NCI-H1436 (cell line): ENCODE measurements around the gene SPATA24.
A peak's percentile ranks its signal among the peaks of the same experiment; 100 is the strongest.
"Not testable (repeated sequence)": the region's sequence is repeated elsewhere in the genome, so short reads cannot be mapped to it uniquely, and the experiment has no call there.

ENCODE experiments used
- DNase-seq: peaks from one replicate; lab custom pipeline; 2025; lab: John Stamatoyannopoulos, UW

The SPATA24 gene

DNA sequence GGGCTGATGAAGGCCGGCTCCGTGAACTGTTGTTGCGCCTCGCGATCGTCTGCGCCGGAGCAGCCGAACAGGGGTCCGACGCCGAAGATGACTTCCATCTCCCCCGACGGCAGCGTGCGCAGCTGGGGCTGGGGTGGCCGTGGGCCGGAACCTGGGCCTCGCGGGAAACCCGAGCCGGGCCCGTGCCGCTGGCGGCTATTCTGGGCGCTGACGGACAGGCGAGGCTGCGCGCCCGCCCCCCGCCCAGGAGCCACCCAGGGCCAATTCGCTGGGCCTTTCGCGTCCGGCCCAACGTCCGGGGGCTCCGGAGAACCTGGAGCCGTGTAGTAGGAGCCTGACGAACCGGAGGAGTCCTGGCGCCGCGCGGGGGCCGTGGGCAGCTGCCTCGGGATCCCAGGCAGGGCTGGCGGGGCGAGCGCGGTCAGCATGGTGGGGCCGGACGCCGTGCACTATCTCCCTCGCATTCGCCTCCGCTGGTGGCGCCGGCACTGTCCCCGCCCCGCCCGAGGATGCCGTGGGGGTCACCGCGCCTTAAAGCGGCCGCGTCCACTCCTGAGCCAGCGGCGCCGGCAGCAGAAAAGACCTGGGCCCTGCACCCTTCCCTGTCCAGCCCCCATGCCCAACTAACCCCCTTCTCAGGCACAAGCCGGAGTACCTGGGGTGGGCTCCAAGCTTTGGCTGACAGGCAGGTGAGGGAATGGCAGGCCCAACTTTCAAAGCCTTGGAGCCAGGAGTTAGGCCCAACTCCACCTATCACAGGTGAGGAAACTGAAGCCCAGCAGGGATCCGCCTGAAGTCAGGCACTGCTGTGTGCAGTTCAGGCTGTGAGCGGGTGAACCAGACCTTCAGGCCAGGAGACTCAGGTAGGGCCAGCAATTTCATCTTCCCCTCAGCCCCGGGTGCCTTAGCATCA lies 9.0 kb downstream of the SPATA24 start, which contains the start of gene PROB1:
Gene PROB1, minus strand, starts transcription at position 451 of the 913 bp plus-strand sequence. Its CDS starts 23 bp downstream, at position 428.
- DNase-seq = no peak

DNA sequence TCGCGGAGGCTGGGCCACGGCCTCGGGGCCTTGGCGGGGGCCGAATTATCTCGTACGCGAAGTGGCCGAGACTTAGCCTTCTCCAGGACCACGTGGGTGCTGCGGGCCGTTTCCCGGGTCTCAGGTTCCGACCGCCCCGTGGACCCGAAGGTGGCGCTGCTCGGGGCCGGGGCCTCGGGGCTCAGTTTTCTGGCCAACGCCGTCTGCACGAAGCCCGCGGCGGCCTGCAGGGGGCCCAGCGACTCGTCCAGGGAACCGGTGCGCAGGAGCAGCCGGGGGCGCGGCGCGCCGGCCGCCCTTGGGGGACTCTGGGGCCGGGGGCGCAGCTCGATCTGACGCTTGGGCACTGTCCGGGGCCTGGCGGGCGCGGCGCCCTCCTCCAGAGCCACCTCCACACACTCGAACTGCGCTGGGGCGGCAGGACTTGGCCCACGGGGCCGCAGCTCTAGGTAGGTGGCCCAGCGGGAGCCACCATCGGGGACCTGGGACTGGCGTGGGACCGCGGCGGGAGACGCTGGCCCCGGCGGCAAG lies 9.7 kb downstream of the SPATA24 start:
- no peak for DNase-seq

DNA sequence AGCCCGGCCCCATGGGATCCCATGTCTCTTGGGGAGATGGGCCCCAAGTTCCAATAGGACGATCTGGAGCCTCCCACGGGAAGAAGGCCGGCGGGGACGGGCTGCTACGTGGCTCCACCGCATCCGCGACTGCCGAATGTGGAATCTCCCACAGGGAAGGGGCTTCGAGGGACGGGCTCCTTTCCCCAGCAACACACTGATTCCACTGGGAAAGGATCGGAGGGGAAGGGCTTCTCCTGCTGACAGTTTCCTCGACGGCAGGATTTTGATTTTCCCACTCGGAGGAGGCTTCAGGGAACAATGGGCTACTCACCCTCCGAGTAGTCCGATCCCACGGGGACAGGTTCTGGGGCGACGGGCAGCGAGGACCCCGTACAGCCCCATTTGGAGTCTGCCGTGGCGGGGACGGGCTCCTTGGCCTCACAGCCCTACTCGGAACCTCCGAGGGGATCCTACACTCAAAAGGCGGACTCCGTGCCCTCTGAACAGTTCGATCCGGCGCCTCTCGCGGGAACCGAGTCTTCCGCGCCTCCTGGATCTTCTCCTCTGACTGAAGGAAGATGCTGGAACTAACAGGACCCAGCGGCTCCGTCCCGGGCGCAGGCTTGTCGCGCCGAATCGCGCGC lies 10.3 kb downstream of the SPATA24 start:
- DNase-seq = no peak

DNA sequence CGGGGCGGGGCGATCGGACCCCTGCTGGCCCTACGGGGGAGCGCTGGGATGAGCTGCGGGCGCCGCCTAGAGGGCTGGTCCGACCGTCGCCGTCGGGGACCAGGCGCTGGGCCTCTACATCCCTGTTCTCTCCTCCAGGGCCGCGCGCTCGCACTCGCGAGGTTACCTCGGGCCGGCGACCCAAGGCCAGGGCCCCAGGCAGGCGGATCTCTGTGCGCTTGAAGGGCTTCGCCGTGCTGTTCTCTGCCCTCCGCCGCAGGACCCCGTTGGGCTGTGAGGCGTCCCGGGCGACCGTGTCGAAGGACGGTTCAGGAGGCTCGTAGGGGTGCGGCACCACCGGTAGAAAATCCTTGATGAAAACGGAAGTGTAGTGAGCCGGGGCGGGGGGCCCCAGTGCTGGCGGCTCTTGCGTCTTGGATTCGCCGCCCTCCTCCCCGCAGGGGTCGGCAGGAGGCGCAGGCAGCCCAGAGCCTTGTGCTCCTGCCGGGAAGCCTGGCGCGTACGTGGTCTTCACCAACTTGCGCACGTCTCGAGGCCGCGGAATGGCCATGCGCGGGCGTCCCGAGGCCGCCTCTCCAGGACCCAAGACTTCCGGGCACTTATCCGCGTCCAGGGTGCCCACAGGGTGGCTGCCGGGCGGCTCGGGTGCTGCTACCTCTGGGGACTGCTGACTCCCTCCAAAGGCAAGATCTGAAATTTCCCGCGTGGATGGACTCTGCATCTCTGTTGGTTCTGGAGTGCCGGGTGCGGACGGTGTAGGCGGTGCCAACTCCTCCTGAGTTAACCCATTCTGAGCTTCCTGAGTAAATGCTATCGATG lies 11.0 kb downstream of the SPATA24 start:
- DNase-seq = peak; percentile 52

DNA sequence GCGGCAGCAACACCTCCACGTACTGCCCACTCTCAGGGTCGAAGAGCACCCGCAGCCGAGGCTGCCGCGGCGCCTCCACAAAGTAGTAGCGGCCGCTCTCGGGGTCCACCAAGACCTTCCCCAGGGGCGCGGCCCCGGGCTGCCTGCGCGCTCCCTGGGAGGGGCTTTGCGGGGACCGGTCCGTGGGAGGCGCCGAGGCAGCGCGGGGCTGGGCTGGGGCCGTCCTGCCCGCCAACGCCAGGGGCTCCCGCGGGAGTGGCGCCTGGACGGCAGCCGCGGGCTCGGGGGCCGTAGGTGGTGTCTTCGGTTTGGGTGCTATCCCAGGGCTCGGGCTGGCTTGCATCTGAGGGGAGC lies 11.6 kb downstream of the SPATA24 start:
- no peak for DNase-seq

DNA sequence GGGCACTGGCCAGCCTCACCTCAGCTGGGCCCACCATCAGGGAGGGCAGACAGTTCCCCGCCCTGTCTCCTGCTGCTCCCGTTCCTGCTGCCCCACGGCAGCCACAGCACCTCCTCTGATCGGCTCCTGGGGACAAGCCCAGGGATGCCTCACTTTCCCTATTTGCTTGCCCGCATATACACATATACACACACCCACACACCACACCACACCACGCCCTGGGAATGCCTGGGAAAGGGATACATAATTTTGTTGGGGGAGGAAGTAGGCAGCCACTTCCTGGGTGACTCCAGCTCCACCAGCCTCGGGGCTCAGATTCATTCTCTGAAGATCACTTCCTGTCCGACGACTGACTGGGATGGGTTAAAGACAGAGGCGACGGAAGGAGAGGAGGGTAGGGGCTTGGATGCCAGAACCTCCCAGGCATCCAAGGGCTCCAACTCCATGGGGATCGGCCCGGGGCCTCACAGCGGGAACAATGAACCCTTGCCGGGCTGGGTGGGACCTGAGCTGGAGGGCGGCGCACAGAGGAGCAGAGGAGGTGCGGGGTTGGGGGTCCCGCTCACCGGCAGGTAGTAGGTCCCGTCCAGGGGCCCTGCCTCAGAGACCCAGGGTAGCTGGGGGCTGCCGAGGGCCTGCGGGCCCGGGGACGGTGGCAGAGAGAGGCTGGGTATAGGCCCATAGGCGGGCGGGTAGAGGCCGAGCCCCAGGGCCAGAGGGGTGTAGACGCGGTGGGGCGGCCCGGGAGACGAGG lies 12.1 kb downstream of the SPATA24 start:
- DNase-seq = no peak

DNA sequence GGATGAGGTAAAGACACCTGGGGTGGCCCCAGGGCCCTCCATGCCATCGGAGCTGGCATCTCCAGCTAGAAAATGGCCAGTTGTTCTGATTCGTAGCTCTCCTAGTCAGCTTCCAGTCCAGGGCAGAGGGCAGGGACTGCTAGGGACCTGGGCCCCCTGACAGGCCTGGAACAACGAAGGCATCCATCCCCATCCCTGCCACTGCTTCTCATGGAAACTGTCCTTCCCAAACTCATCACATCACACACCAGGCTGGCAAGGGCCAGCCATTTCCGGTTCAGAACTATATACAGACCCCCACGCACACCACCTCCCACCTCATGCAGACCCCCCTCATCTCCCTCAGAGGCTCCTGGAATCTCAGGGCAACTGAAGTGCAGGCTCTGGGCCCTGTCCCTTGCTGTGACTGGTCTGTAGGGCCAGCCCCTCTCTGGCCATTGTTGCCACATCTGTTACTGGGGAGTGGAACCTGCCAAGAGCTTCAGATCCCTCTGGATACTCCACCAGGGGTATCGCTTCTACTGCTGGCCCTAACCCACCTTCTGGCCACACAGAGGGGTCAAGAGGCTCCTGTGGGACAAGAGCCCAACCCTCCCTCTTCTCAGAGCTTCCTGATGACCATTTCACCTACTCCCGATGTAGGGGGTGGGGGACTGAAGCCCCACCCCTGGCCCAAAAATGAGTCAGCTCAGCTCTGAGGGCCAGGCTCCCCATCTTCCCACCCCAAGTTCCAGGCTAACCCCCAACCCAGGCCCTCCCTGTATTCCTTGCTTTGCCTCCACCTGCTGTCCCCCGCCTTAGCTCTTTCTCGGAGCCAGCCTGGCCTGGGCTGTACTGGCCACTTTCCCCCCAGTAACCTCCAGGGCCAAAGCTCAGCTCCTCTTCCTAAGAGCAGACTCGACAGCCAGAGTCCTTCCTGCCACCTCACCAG lies 13.0 kb downstream of the SPATA24 start:
- DNase-seq = no peak

DNA sequence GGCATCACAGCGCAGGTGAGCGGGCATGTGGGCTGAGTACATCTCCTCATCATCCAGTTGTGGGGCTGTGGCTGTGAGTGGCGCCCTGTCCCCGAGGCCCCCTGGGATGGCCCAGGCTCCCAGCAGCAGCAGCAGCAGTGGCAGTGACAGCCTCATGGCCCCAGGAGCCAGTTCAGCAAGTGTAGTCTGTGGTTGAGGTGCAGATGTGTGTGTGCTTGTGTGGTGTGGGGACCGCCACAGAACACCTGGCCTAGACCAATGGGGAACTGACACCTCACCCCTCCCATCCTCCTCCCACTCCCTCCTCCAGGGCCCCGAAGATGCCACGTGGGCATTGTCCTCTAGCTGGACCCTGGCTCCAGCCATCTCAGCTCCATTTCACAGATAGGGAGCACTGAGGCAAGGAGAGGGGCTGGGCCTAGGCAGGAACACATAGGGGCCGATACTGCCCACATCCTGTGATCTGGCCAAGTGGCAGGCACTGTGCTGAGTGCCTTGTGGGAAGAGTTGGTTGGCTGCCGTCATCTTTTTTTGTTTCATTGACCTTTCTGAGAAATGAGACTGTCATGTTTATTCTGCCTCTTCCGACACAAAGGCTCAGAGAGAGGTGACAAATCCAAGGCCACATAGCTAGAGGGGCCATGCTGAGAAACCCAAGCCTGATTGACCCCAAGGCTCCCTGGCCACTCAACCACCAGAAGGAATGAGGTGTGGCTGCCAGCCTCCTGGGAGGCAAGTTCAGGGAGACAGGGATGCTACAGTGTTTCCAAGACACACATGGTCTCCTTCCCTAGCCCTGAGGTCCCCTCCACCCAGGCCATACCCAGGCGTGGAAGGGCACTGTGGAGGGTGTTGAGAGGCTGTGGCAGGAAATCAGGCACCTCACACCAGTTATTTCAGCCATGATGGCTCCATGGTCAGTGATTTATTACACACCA lies 13.9 kb downstream of the SPATA24 start, which contains the start of gene MZB1:
Gene MZB1, minus strand, starts transcription at position 213 of the 938 bp plus-strand sequence. Its CDS starts 57 bp downstream, at position 156.
- no peak for DNase-seq

DNA sequence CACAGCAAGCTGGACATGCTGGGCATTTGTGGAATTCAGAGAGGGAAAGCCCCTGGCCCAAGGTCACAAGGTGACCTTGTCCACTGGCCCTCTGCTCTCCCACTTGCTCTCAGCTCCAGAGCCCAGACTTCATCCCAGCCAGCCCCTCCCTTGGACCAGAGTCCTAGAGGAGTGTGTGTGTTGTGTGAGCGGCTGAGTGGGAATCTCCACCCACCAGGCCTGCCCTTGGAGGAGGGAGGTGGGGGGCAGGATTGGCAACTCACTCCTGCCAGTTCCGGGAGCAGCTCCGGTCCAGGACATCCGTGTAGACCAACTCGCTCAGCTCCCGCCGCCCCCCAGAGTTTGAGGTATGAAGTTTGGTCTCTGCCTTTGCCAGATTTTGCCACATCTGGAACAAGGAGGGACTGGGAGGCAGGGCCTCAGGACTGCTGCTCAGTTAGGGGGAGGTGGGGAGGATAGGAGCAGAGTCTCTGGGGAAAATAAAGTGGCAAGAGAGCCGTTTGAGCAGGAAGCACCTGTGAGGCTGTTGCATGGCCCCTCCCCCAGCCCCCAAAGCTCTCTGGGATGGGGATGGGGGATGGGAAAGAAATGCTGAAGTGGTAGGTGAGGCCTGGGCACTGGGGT lies 15.6 kb downstream of the SPATA24 start:
- peak; percentile 77 for DNase-seq

DNA sequence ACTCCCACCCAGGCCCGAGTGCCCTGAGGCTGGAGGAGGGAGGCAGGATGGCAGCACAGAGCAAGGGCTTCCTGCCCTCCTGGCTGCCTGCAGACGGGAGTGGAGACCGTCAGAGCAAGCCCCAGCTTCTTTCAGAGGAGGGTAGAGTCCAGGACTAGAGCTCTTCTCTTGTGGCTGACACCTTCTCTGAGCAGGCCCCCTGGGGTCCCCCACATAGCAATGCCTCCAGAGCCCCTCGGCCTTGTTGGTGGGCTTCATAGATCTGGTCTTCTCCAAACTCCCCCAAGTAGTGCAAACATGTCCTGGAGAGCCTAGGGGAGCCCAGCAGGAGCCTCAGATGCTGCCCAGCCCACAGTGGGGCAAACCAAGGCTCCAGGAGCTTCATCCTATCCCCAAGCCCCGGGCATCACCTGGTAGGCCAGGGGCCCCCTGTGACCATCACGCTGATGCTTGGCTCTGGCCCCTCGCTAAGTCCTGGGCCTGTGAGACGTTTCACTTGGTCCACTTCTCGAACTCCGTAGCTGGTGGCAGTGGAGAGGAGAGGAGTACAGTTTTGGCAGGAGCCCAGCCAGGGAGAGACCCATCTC lies 16.2 kb downstream of the SPATA24 start:
- no peak for DNase-seq

DNA sequence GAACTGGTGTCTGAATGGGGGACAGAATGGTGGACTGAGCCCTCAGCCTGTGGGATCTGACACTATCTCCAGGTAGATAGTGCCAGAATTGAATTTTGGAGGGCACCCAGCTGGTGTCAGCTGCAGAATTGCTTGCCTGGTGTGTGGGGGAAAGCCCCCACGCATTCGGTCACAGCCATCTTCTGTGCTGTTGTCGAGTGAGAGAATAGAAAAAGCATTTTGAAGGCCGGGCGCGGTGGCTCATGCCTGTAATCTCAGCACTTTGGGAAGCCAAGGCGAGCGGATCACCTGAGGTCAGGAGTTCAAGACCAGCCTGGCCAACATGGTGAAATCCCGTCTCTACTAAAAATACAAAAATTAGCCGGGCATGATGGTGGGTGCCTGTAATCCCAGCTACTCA lies 16.9 kb downstream of the SPATA24 start:
- not testable (repeated sequence) for DNase-seq

DNA sequence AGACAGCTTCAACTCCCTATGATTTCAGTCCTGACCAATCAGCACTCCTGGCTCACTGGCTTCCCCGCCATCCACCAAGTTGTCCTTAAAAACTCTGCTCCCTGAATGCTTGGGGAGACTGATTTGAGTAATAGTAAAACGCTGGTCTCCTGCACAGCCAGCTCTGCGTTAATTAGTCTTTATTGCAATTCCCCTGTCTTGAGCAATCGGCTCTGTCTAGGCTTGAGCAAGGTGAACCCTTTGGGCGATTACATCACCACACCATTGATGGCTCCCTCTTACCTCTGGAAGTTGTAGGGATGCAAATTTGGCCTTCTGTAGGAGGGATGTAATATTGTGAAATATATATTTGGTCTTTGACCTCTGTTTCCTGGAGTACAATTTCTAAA lies 17.8 kb downstream of the SPATA24 start:
- DNase-seq = no peak

DNA sequence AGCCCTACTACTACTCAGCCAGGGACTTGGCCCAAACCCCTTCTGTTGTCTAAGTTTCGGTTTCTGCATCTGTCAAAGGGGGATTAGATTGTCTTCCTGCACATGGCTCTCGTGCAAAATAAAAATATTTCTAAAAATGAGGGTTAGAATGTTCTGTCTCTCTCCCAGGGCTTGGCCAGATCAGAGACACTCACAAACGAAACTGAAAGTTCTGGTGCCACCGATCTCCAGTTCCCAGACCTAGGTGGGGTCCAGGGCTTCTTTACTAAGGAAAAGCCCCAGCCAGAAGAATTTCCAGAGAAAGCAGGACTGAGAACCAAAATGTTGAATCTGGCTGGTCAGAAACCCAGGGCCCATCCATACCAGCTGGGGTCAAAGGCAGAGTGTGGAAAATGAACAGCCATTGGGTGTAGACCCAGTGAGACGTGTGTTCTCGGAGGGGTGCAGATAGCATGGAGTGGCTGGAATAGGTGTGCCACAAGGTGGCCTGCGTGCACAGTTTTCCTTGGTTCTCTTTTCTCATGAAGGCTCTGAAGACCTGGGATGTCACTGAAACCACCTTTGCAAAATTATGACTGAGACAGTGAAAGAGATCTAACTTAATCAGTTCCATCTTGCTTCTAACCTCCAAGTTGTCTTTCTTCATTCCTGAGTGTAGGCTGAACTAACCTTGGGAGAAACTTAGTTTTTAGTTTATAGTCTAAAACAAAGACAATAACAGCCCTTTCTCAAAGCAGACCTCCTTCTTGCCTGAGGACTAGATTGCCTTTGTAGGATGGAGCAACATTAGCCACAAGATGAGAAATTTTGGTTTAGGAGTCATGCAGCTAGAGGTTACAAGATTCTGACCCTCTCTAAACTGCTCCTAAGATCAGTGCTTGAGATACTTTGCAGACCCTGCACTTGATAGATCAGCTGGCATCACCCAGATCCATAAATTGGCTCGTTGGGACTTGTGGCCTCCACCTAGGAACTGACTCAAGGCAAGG lies 18.5 kb downstream of the SPATA24 start:
- no peak for DNase-seq

DNA sequence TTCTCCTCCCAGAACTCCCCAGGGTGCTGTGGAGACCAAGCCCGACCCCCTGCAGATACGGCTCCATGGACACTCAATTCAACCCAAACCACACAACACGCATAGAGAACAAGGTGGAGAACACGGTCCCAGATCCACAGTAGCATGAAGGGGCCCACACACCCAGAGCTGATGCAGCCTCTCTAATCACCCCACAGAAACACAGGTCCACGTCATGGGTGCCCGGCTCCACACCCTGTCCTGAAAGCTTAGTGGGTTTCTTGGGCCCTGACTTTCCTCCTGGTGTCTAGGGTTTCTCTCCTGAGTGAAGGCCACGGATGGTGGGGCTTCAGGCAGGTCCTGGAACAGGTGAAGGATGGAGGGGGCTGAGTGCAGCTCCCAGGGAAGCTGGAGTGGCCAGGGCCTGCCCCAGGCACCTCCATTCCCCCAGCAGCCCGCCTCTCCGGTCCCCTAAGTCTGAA lies 19.3 kb downstream of the SPATA24 start:
- no peak for DNase-seq

DNA sequence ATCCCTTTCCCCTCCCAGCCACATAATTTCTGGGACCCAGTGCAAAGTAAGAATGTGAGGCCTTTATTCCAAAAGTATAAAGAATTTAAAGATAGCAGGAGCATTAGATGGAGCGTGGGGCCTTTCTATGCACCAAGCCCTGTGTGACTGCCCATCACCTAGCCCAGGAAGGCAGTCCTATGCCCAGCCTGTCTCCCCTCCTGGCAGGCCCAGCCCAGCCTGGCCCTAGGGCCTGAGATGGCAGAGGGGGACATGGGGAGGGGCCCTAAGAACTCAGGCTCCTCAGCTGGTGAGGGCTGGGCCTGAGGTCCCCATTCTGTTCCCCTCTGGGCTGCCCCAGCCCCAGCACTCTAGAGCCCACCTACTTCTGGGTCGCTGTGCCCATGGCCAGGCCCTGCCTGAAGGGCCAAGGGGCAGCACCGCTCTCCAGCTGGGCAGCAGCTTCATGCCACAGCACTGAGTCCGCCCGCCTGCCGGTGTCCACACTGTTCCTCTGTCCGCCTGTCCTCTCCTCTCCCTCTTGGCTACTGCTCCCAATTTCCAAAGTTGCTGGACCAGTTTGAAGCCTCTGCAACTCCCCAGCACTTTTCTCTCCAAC lies 19.8 kb downstream of the SPATA24 start:
- DNase-seq = no peak

DNA sequence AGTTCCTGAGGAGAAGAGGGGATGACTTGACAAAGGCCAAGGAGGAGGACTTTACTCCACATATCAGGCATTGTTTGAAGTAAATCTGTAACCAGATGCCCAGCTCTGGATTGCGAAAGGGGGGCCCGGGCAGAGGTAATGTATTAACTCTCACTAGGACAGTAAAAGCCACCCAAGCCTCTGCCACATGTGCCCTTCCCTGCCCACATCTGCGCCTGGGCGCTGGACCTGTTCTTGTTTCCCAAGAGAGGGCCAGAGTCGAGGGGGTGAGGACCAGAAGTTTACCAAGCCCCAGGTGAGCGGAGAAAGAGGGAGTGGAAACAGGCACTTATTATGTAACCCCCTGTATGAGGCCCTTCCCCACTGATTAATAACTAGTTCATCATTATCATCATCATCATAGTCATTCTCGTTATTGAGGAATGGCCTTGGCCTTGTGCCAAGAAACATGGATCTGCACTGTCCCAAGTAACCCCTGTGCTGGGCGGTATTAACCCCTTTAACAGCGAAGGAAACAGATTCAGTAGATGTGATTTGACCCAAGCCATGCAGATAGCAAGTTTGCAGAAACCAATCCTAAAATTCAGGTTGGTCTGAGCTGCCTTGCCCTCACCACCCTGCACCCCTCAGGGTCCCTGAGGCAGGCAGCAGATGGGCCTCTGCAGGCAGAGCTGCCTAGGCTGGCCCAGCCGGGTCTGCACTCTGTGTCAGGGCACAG lies 20.5 kb downstream of the SPATA24 start, which contains the start of gene SLC23A1:
Gene SLC23A1, minus strand, starts transcription at position 23 of the 718 bp plus-strand sequence. CDS start 44 bp downstream, outside the sequence.
- no peak for DNase-seq
